Thyroid gland (tissue), 4 donors: Measurements from ENCODE around the gene ORM2. TPM values are rescaled to one million over a fixed set of nuclear protein-coding genes. Genes with fewer than 3 reads are reported as not detected.

Experiments used
- DNase-seq, 2 donors: peaks; one replicate each; pipeline ENCODE4 v3.0.0-alpha.2; 2019
- H3K27ac ChIP-seq, 3 donors: fragments of 200-600 bp; sonication (generic); 1 replicate in 2 of 3; 2 replicates in 1 of 3; pipeline ENCODE4 v1.5.1; 2016 to 2019; ENCODE audit warnings: mild to moderate bottlenecking in 1 of 3, moderate library complexity in 1 of 3
- H3K27me3 ChIP-seq: fragments of 200-600 bp; sonication (generic); one replicate; pipeline ENCODE4 v1.5.1; 2019
- H3K36me3 ChIP-seq, 2 donors: fragments of 200-600 bp; sonication (generic); one replicate each; pipeline ENCODE4 v1.5.1; 2016 to 2019
- H3K4me1 ChIP-seq, 2 donors: fragments of 200-600 bp; sonication (generic); one replicate each; pipeline ENCODE4 v1.5.1; 2017 to 2019
- H3K4me3 ChIP-seq, 3 donors: fragments of 200-600 bp; sonication (generic); replicated peaks in 1 of 3; 1 replicate in 2 of 3; 2 replicates in 1 of 3; pipeline ENCODE4 v1.5.1; 2016; ENCODE audit warnings: mild to moderate bottlenecking in 1 of 3
- H3K9me3 ChIP-seq: fragments of 200-600 bp; sonication (generic); one replicate; pipeline ENCODE4 v1.5.1; 2017
- CTCF ChIP-seq, 6 experiments: fragments of 200-600 bp in 3 of 6; fragments of 450-650 bp in 3 of 6; sonication (generic) in 3 of 6; IDR thresholded peaks; one replicate each; pipeline ENCODE4 v1.5.1; 2016 to 2019; ENCODE audit warnings: antibody characterized with exemption in 6 of 6, mild to moderate bottlenecking in 2 of 6, inconsistent platforms in 1 of 6, moderate library complexity in 1 of 6
- POLR2A ChIP-seq, 2 donors: fragments of 450-650 bp; IDR thresholded peaks; one replicate each; pipeline ENCODE4 v1.6.1; 2017; ENCODE audit warnings: antibody characterized with exemption in 2 of 2, mild to moderate bottlenecking in 2 of 2, moderate library complexity in 1 of 2
- WGBS, 2 donors: methylation state at CpG; one replicate each; pipeline ENCODE4 v1.1.5; 2017; 5-methylcytosine and 5-hydroxymethylcytosine counted together
- intact Hi-C: fragments of 100-400 bp; cut with DNase I; formaldehyde crosslinking; loops from one replicate; pipeline ENCODE4 v1.15.1; 2023
- total RNA-seq, 4 donors: library from RNA; depleted of rRNA; stranded (reverse); fragments of >200 nt; gene quantifications; one replicate each; pipeline ENCODE4 v1.2.3, GENCODE V29; 2016

ORM2 gene
- total RNA-seq, 4 donors from 2014 or later = not detected

DNA sequence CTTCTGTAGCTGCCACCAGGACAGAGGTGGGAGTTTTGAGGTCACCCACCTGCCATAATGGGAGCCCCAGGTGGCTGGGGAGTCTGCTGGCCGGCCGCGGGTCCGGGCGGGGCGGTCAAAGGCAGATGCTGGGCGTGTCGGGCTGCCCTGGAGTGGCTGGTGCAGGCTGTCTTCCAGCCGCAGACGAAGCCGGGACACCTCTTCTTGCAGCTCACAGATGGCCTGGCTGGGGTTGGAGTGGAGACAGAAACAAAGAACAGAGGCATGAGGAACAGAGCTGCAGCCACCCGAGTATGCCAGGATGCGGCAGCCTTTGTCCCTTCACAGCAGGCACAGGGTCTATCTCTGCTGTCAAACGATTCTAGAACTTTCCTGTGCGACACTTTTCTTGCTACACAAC is 18.0 kb downstream of the ORM2 start:
- Histone ChIP-seq H3K4me1 (peaks cover 0 to 12% of the 10 kb centered on the region in 2 donors), H3K4me3 (no peak overlapping the region), H3K27me3 (no peaks in the 10 kb centered on the region), H3K36me3 (peaks cover 25 to 53% of the 10 kb centered on the region in 2 donors), H3K9me3 (no peaks in the 10 kb centered on the region), H3K27ac (no peak overlapping the region)
- no peak for DNase-seq
- WGBS, 2 donors = 86 to 88% methylated on average over 14 to 15 of the region's 15 CpGs
- TF ChIP-seq POLR2A (IDR thresholded peaks at IDR 0.05) (no peak), CTCF (IDR thresholded peaks at IDR 0.05) (no peak)
- intact Hi-C loops = no loop called here

GRCh38 chr9:114348261-114348905 is 18.7 kb downstream of the ORM2 start:
- WGBS, 2 donors = 79 to 90% methylated on average over 7 to 12 of the region's 12 CpGs
- DNase-seq = no peak
- H3K4me1 ChIP-seq = peaks cover 0 to 12% of the 10 kb centered on the region in 2 donors
- no peak overlapping the region for H3K4me3 ChIP-seq
- no peaks in the 10 kb centered on the region for H3K9me3 ChIP-seq
- no peaks in the 10 kb centered on the region for H3K27me3 ChIP-seq
- intact Hi-C loops = no loop called here
- TF ChIP-seq CTCF (IDR thresholded peaks at IDR 0.05) = no peak
- TF ChIP-seq POLR2A (IDR thresholded peaks at IDR 0.05) = no peak
- H3K36me3 ChIP-seq = peaks cover 25 to 52% of the 10 kb centered on the region in 2 donors
- H3K27ac ChIP-seq = peak overlapping the region in 2 of 3 donors; percentile 7 to 11

DNA sequence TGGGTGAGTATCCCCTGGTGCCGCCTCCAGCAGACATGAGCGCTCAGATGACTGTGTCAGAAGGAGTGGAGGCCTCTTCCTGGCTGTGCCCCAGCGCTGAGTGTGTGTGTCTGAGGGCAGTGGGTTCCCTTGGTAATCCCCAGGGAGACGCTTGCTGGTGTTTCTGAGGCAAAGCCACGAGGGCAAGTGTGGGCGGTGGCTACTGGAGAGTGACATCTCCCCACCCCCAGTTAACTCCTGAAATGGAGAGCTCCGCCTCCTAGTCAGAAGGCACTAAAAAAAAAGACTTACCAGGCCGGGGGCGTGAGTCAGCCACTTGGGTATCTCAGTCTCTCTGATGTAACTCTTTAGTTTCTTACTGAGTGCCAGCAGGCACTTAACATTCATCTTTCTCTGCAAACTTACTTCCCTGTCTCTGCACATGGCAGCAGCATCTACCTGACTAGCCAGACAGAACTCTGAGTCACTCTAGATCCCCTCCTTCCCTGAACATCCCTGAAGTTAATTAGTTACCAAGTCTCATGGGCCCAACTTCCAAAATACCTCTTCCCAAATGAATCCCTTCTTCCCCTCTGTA is 19.3 kb downstream of the ORM2 start:
- DNase-seq = peak; percentile 94 to 97
- intact Hi-C loops = no loop called here
- H3K36me3 ChIP-seq = peaks cover 25 to 49% of the 10 kb centered on the region in 2 donors
- peaks cover 0 to 12% of the 10 kb centered on the region in 2 donors for H3K4me1 ChIP-seq
- H3K9me3 ChIP-seq = no peaks in the 10 kb centered on the region
- WGBS, 2 donors = 31 to 45% methylated on average over 5 to 6 of the region's 9 CpGs
- no peak overlapping the region for H3K4me3 ChIP-seq
- peak overlapping the region in 2 of 3 donors; percentile 7 to 11 for H3K27ac ChIP-seq
- TF ChIP-seq CTCF (IDR thresholded peaks at IDR 0.05) (no peak), POLR2A (IDR thresholded peaks at IDR 0.05) (no peak)
- no peaks in the 10 kb centered on the region for H3K27me3 ChIP-seq

DNA sequence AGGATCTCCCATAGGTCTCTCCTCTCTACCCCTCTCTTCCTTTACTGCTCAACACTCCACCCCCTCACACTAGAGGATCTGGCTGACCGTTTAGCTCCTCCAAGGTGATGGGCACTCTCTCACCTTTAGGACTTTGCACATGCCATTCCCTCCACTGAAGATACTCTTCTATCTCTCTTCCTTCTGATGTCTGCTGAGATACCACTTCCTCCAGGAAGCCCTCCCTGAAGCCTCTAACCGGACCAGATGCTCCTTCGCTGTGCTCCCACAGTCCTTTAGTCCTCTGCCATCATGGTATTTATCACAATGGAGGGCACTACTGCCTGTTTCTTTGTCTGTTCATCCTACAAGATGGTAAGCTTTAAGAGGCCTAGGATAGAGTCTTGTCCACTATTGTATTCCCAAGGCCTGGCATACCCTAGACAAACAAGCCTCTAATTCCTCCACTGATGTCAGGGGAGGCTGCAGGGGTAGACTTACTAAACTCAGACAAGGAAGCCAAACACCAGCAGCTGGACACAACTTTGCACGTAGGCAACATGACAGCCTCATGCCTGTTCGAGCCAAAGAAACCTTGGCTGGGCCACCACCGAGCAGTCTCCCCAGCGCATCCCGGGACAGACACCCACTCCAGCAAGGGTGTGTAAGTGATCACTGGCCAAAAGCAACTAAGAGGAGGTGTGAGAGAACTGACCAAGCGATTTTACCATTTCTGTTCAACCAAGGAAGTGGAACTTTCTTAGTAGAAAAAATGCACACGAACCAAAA is 20.2 kb downstream of the ORM2 start:
- no peak for DNase-seq

More for the DNA sequence above, 20.2 kb downstream of the ORM2 start:
- intact Hi-C loops = no loop called here
- Histone ChIP-seq H3K9me3 (no peaks in the 10 kb centered on the region), H3K4me1 (peaks cover 0 to 12% of the 10 kb centered on the region in 2 donors), H3K4me3 (no peak overlapping the region), H3K36me3 (peaks cover 25 to 51% of the 10 kb centered on the region in 2 donors), H3K27me3 (no peaks in the 10 kb centered on the region), H3K27ac (no peak overlapping the region)
- TF ChIP-seq POLR2A (IDR thresholded peaks at IDR 0.05) (no peak), CTCF (IDR thresholded peaks at IDR 0.05) (no peak)
- WGBS, 2 donors = 83 to 89% methylated on average over 10 of the region's 10 CpGs
